H1 (cell line): ENCODE results near the gene DGCR8. TPM values are rescaled to one million over a fixed set of nuclear protein-coding genes. Genes with fewer than 3 reads are reported as not detected.

Experiments used
- CTCF ChIA-PET: fragments of 300-600 bp; sonication (Branson Sonifier 250); formaldehyde crosslinking; loops from one replicate; lab custom pipeline; 2021; ENCODE audit not compliant: partially characterized antibody; lab: Charles Lee
- POLR2A ChIA-PET: fragments of 300-600 bp; sonication (Branson Sonifier 250); formaldehyde crosslinking; loops from one replicate; lab custom pipeline; 2021; ENCODE audit warnings: inconsistent platforms; ENCODE audit not compliant: partially characterized antibody; lab: Charles Lee
- DNase-seq, 2 experiments: peaks; one replicate each; pipeline versions ENCODE4 v3.0.0 to v3.0.0-alpha.2; 2010 to 2022; ENCODE audit warnings: low spot score in 2 of 2, low read depth in 1 of 2, mixed read lengths in 1 of 2
- FAIRE-seq: peaks from 2 replicates; lab custom pipeline; 2011; peaks lifted over from hg19 to GRCh38; lab: Jason Lieb, UNC
- H2AFZ ChIP-seq: 2 replicates; pipeline ENCODE4 v1.8.1; 2012; ENCODE audit warnings: low read length, inconsistent platforms
- H2AK5ac ChIP-seq: 2 replicates; pipeline ENCODE4 v1.6.1; 2013; ENCODE audit warnings: low read depth, low read length
- H2BK120ac ChIP-seq: replicated peaks from 2 replicates; pipeline ENCODE3; 2013; ENCODE audit warnings: low read depth, low read length, inconsistent platforms
- H2BK12ac ChIP-seq: 2 replicates; pipeline ENCODE4 v1.6.1; 2013; ENCODE audit warnings: low read depth, low read length
- H2BK15ac ChIP-seq: 2 replicates; pipeline ENCODE4 v1.6.1; 2013; ENCODE audit warnings: low read length
- H2BK20ac ChIP-seq: 2 replicates; pipeline ENCODE4 v1.6.1; 2013; ENCODE audit warnings: low read length
- H2BK5ac ChIP-seq: 2 replicates; pipeline ENCODE4 v1.6.1; 2013; ENCODE audit warnings: low read depth, low read length
- H3K14ac ChIP-seq: 2 replicates; pipeline ENCODE4 v1.6.1; 2013; ENCODE audit warnings: inconsistent platforms; ENCODE audit not compliant: insufficient read length
- H3K18ac ChIP-seq: 2 replicates; pipeline ENCODE4 v1.6.1; 2013; ENCODE audit warnings: low read length; ENCODE audit errors: extremely low read depth
- H3K23ac ChIP-seq: 2 replicates; pipeline ENCODE4 v1.6.1; 2013; ENCODE audit warnings: inconsistent platforms; ENCODE audit not compliant: insufficient read length
- H3K23me2 ChIP-seq: 2 replicates; pipeline ENCODE4 v1.6.1; 2013; ENCODE audit warnings: low read depth, low read length
- H3K27ac ChIP-seq: 2 replicates; pipeline ENCODE4 v1.6.1; 2011; ENCODE audit warnings: low read depth, low read length, inconsistent platforms
- H3K27me3 ChIP-seq, 4 experiments: replicated peaks in 1 of 4; 1 replicate in 1 of 4; 2 replicates in 3 of 4; pipeline versions ENCODE4 v1.6.1 to v1.8.1; 2011 to 2013; ENCODE audit warnings: low read length in 3 of 4, mild to moderate bottlenecking in 3 of 4, inconsistent platforms in 2 of 4, mixed read lengths in 2 of 4, moderate library complexity in 1 of 4; ENCODE audit not compliant: control insufficient read depth in 3 of 4, insufficient read depth in 3 of 4; ENCODE audit errors: extremely low read depth in 1 of 4
- H3K36me3 ChIP-seq, 4 experiments: 2 replicates each; pipeline versions ENCODE4 v1.6.1 to v1.8.1; 2011 to 2013; ENCODE audit warnings: mild to moderate bottlenecking in 4 of 4, low read length in 3 of 4, moderate library complexity in 2 of 4, control low read depth in 1 of 4, inconsistent platforms in 1 of 4; ENCODE audit not compliant: insufficient read depth in 4 of 4, control insufficient read depth in 2 of 4
- H3K4ac ChIP-seq: replicated peaks from 2 replicates; pipeline ENCODE3; 2013; ENCODE audit warnings: low read length, low read depth, mixed read lengths, inconsistent platforms; ENCODE audit not compliant: insufficient read length
- H3K4me1 ChIP-seq, 4 experiments: replicated peaks in 1 of 4; 1 replicate in 1 of 4; 2 replicates in 3 of 4; pipeline versions ENCODE4 v1.6.1 to v1.8.1; 2011 to 2013; ENCODE audit warnings: low read length in 3 of 4, inconsistent platforms in 2 of 4, mixed read lengths in 1 of 4; ENCODE audit not compliant: insufficient read depth in 4 of 4, control insufficient read depth in 3 of 4
- H3K4me2 ChIP-seq, 2 experiments: 2 replicates each; pipeline versions ENCODE4 v1.6.1 to v1.8.1; 2011 to 2013; ENCODE audit warnings: low read depth in 2 of 2, low read length in 2 of 2, control low read depth in 1 of 2, inconsistent platforms in 1 of 2, mild to moderate bottlenecking in 1 of 2; ENCODE audit not compliant: insufficient read depth in 1 of 2
- H3K4me3 ChIP-seq, 4 experiments: fragments of 200-600, 300-600 bp in 1 of 4; sonication (generic), shearing (Covaris generic), sonication (Bioruptor Twin) in 1 of 4; 2 replicates each; pipeline versions ENCODE4 v1.5.1 to v1.8.1; 2011 to 2016; ENCODE audit warnings: low read length in 4 of 4, low read depth in 3 of 4, control low read depth in 2 of 4, inconsistent platforms in 2 of 4, mild to moderate bottlenecking in 2 of 4, mixed read lengths in 1 of 4, moderate library complexity in 1 of 4; ENCODE audit not compliant: insufficient read depth in 2 of 4; ENCODE audit errors: extremely low read depth in 1 of 4
- H3K56ac ChIP-seq: replicated peaks from 2 replicates; pipeline ENCODE3; 2013; ENCODE audit warnings: low read depth, mild to moderate bottlenecking, mixed read lengths, low read length, inconsistent platforms; ENCODE audit not compliant: insufficient read length
- H3K79me1 ChIP-seq: 2 replicates; pipeline ENCODE4 v1.6.1; 2013; ENCODE audit warnings: low read depth, low read length, control low read depth
- H3K79me2 ChIP-seq, 2 experiments: 2 replicates each; pipeline versions ENCODE4 v1.6.1 to v1.8.1; 2012 to 2013; ENCODE audit warnings: low read length in 2 of 2, mild to moderate bottlenecking in 2 of 2, inconsistent platforms in 1 of 2; ENCODE audit not compliant: insufficient read depth in 2 of 2, control insufficient read depth in 1 of 2
- H3K9ac ChIP-seq, 4 experiments: replicated peaks in 1 of 4; 1 replicate in 1 of 4; 2 replicates in 3 of 4; pipeline versions ENCODE4 v1.6.1 to v1.8.1; 2011 to 2013; ENCODE audit warnings: low read depth in 3 of 4, low read length in 3 of 4, control low read depth in 2 of 4, mild to moderate bottlenecking in 2 of 4, moderate library complexity in 2 of 4, inconsistent platforms in 1 of 4; ENCODE audit errors: extremely low read depth in 1 of 4
- H3K9me3 ChIP-seq, 2 experiments: 2 replicates each; pipeline versions ENCODE4 v1.6.1 to v1.8.1; 2012 to 2013; ENCODE audit warnings: mild to moderate bottlenecking in 2 of 2, moderate library complexity in 2 of 2, control low read depth in 1 of 2, inconsistent platforms in 1 of 2, low read depth in 1 of 2, low read length in 1 of 2, mixed read lengths in 1 of 2; ENCODE audit not compliant: insufficient read depth in 2 of 2
- H4K20me1 ChIP-seq, 2 experiments: replicated peaks in 1 of 2; 2 replicates each; pipeline versions ENCODE3 to v1.8.1; 2011 to 2013; ENCODE audit warnings: inconsistent platforms in 2 of 2, low read length in 2 of 2, mild to moderate bottlenecking in 1 of 2; ENCODE audit not compliant: insufficient read depth in 2 of 2, control insufficient read depth in 1 of 2
- H4K5ac ChIP-seq: 2 replicates; pipeline ENCODE4 v1.6.1; 2013; ENCODE audit warnings: low read length, low read depth, mixed read lengths, inconsistent platforms; ENCODE audit not compliant: insufficient read length
- H4K8ac ChIP-seq: 2 replicates; pipeline ENCODE4 v1.8.0; 2013; ENCODE audit warnings: mild to moderate bottlenecking, moderate library complexity, low read length, inconsistent platforms; ENCODE audit not compliant: insufficient read depth; ENCODE audit errors: extremely low read depth
- H4K91ac ChIP-seq: replicated peaks from 2 replicates; pipeline ENCODE3; 2013; ENCODE audit warnings: low read length, mixed read lengths, inconsistent platforms; ENCODE audit not compliant: insufficient read length
- SIN3A ChIP-seq, 2 experiments: IDR thresholded peaks in 1 of 2; conservative IDR thresholded peaks in 1 of 2; 2 replicates each; pipeline ENCODE4 v1.6.1; 2011 to 2012; ENCODE audit warnings: low read length in 2 of 2, improper control_type of control experiment in 1 of 2, low read depth in 1 of 2, mild to moderate bottlenecking in 1 of 2
- YY1 ChIP-seq: IDR thresholded peaks from 2 replicates; pipeline ENCODE4 v1.6.1; 2011; ENCODE audit warnings: low read depth, mild to moderate bottlenecking, low read length
- WGBS, 2 experiments: shearing (Covaris generic) in 1 of 2; methylation state at CpG; one replicate each; pipeline versions ENCODE4 v1.1.6 to v1.1.7; 2013 to 2015; ENCODE audit warnings: low lambda C conversion rate in 2 of 2, mixed read lengths in 2 of 2, inconsistent platforms in 1 of 2, low coverage in 1 of 2, missing lambda C conversion rate in 1 of 2; ENCODE audit not compliant: insufficient replicate concordance in 2 of 2, insufficient coverage in 1 of 2, insufficient read length in 1 of 2; ENCODE audit errors: extremely low coverage in 1 of 2, missing lambda C conversion rate in 1 of 2; 5-methylcytosine and 5-hydroxymethylcytosine counted together
- polyA plus RNA-seq, 7 experiments: library from polyadenylated mRNA; depleted of rRNA in 3 of 7; stranded (reverse) in 5 of 7; unstranded in 2 of 7; fragments of >200 nt in 5 of 7; fragments of 200-250 nt in 2 of 7; gene quantifications; 1 replicate in 5 of 7; 2 replicates in 1 of 7; 4 replicates in 1 of 7; pipeline versions ENCODE4 v1.2.1 to v1.2.3, GENCODE V29; 2011 to 2013; ENCODE audit warnings: missing spikeins in 2 of 7, mixed read lengths in 2 of 7
- total RNA-seq: library from RNA; stranded (reverse); fragmentation: NEBNext Ultra II Directional; extraction: Animal tissue kit (Norgen Biotek cat#: 25700); gene quantifications from 2 replicates; pipeline ENCODE4 v1.2.1, GENCODE V29; 2021

Gene DGCR8
- total and polyA plus RNA-seq, 2 of the 8 experiments (the other 6 are each of a cell fraction or from before 2014, with no cell fraction given), result 23.7 to 43.7 TPM

- H3K23me2 ChIP-seq, result 0 out of 2 replicates have a peak, but pooled peaks cover 2% of the 10 kb centered on the region
- H4K91ac ChIP-seq, result no peak overlapping the region
- no peak overlapping the region for H2AK5ac ChIP-seq
- H3K27ac ChIP-seq, result no peak overlapping the region
- H4K5ac ChIP-seq, result no peak overlapping the region
- no peak overlapping the region for H3K18ac ChIP-seq
- H3K36me3 ChIP-seq, result no peaks in the 10 kb centered on the region
- H3K4me2 ChIP-seq, result no peak overlapping the region
- no peak overlapping the region for H2BK5ac ChIP-seq
- H2BK15ac ChIP-seq, result no peak overlapping the region
- no peaks in the 10 kb centered on the region for H3K4me1 ChIP-seq
- no peak for DNase-seq
- H3K9ac ChIP-seq, result no peak overlapping the region
- no peak overlapping the region for H2BK12ac ChIP-seq
- H3K4me3 ChIP-seq, result no peak overlapping the region
- no peak overlapping the region for H3K14ac ChIP-seq
- H3K27me3 ChIP-seq, result no peaks in the 10 kb centered on the region
- no peak overlapping the region for H3K56ac ChIP-seq
- ChIA-PET CTCF (interaction anchor here (0.6 to 1.8 kb wide), 4 partner anchors 18 to 109 kb away, joined by 3 to 7 read pairs (median 4); no protein-coding TSS in a partner anchor), POLR2A (interaction anchor here (1.0 to 1.4 kb wide), 2 partner anchors 17 to 30 kb away, joined by 3 read pairs; partner anchors contain the start of gene DGCR8)
- no peaks in the 10 kb centered on the region for H3K79me2 ChIP-seq
- no peak overlapping the region for H2BK120ac ChIP-seq
- H3K23ac ChIP-seq, result no peak overlapping the region
- H3K9me3 ChIP-seq, result no peaks in the 10 kb centered on the region
- H4K8ac ChIP-seq, result no peak overlapping the region
- no peak overlapping the region for H2AFZ ChIP-seq
- no peak for FAIRE-seq
- peaks cover 0 to 6% of the 10 kb centered on the region in 2 experiments for H4K20me1 ChIP-seq
- no peak overlapping the region for H3K4ac ChIP-seq
- WGBS, 2 experiments, result 83% methylated on average over 11 of the region's 11 CpGs; no CpG with 5 or more reads in 1 of the 2 experiments
- H3K79me1 ChIP-seq, result no peaks in the 10 kb centered on the region
- no peak overlapping the region for H2BK20ac ChIP-seq
- no peak for TF ChIP-seq YY1
- TF ChIP-seq SIN3A (conservative IDR thresholded peaks at IDR 0.05 in 1 of 2, IDR thresholded peaks at IDR 0.05 in 1 of 2; ENCODE audit: low read depth in 1 of 2, low read length in 2 of 2), result no peak
These were observed 17.3 kb upstream of the DGCR8 start for GRCh38 chr22:20062766-20063083.
